Chondrocyte (in vitro differentiated cells): Measurements from ENCODE around the gene DNHD1. TPM values are rescaled to one million over a fixed set of nuclear protein-coding genes. Genes with fewer than 3 reads are reported as not detected.

Experiments used
- DNase-seq: peaks from one replicate; pipeline ENCODE4 v3.0.0; 2021; ENCODE audit warnings: mixed read lengths, low spot score
- H3K27ac Mint-ChIP-seq: one replicate; pipeline ENCODE4 v1.8.0; 2021; ENCODE audit warnings: mild to moderate bottlenecking, moderate library complexity, mixed read lengths; ENCODE audit not compliant: unreplicated experiment
- H3K27me3 Mint-ChIP-seq: 2 replicates; pipeline ENCODE4 v1.8.0; 2021; ENCODE audit warnings: low read depth, mixed read lengths
- H3K36me3 Mint-ChIP-seq: 2 replicates; pipeline ENCODE4 v1.8.0; 2021; ENCODE audit warnings: low read depth, mixed read lengths
- H3K4me1 Mint-ChIP-seq: 2 replicates; pipeline ENCODE4 v1.8.0; 2021; ENCODE audit warnings: low read depth, mild to moderate bottlenecking, mixed read lengths
- H3K4me3 Mint-ChIP-seq: one replicate; pipeline ENCODE4 v1.8.0; 2021; ENCODE audit warnings: mild to moderate bottlenecking, moderate library complexity, mixed read lengths; ENCODE audit not compliant: unreplicated experiment
- H3K9me3 Mint-ChIP-seq: 2 replicates; pipeline ENCODE4 v1.8.0; 2021; ENCODE audit warnings: low read depth, mixed read lengths
- CTCF ChIP-seq: fragments of 200-600 bp; sonication (generic); IDR thresholded peaks from 2 replicates; pipeline ENCODE4 v1.5.0; 2021; ENCODE audit warnings: antibody characterized with exemption, mild to moderate bottlenecking, moderate library complexity
- total RNA-seq: library from RNA; stranded (reverse); gene quantifications from 3 replicates; pipeline ENCODE4 v1.2.1, GENCODE V29; 2021

DNHD1 gene
- total RNA-seq, 1 donor from 2014 or later = 3.8 TPM

GRCh38 chr11:6548121-6548520 lies 51.0 kb downstream of the DNHD1 start:
- no peak for TF ChIP-seq CTCF
- no peak for DNase-seq

GRCh38 chr11:6548641-6549040 lies 51.6 kb downstream of the DNHD1 start:
- H3K36me3 Mint-ChIP-seq = peaks cover 3% of the 10 kb centered on the region
- DNase-seq = no peak
- no peak overlapping the region for H3K4me3 Mint-ChIP-seq
- no peak for TF ChIP-seq CTCF
- H3K27ac Mint-ChIP-seq = no peak overlapping the region
- H3K27me3 Mint-ChIP-seq = no peaks in the 10 kb centered on the region
- H3K4me1 Mint-ChIP-seq = no peaks in the 10 kb centered on the region
- H3K9me3 Mint-ChIP-seq = no peaks in the 10 kb centered on the region

More at GRCh38 chr11:6548121-6548520, 51.0 kb downstream of the DNHD1 start:
- H3K27me3 Mint-ChIP-seq = no peaks in the 10 kb centered on the region
- no peaks in the 10 kb centered on the region for H3K9me3 Mint-ChIP-seq
- no peaks in the 10 kb centered on the region for H3K4me1 Mint-ChIP-seq
- peaks cover 3% of the 10 kb centered on the region for H3K36me3 Mint-ChIP-seq
- H3K4me3 Mint-ChIP-seq = no peak overlapping the region
- no peak overlapping the region for H3K27ac Mint-ChIP-seq

DNA sequence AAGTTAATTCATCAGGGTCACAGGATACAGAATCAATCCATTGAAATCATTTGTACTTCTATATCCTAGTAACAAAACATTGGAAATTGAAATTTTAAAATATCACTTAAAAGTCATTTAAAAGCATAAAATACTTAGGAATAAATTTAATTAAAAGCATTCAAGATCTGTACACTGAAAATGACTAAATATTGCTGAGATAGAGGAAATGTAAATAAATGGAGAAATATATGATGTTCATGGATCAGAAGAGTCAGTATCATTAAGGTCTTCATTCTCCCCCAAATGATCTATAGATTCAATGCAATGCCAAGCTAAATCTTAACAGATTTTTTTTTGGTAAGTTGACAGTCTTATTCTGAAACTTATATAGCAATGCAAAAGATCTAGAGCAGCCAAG lies 56.6 kb downstream of the DNHD1 start:
- Mint-ChIP-seq H3K9me3 (no peaks in the 10 kb centered on the region), H3K27ac (no peak overlapping the region), H3K27me3 (no peaks in the 10 kb centered on the region), H3K4me3 (no peak overlapping the region), H3K4me1 (no peaks in the 10 kb centered on the region), H3K36me3 (no peaks in the 10 kb centered on the region)
- no peak for TF ChIP-seq CTCF
- DNase-seq = no peak

DNA sequence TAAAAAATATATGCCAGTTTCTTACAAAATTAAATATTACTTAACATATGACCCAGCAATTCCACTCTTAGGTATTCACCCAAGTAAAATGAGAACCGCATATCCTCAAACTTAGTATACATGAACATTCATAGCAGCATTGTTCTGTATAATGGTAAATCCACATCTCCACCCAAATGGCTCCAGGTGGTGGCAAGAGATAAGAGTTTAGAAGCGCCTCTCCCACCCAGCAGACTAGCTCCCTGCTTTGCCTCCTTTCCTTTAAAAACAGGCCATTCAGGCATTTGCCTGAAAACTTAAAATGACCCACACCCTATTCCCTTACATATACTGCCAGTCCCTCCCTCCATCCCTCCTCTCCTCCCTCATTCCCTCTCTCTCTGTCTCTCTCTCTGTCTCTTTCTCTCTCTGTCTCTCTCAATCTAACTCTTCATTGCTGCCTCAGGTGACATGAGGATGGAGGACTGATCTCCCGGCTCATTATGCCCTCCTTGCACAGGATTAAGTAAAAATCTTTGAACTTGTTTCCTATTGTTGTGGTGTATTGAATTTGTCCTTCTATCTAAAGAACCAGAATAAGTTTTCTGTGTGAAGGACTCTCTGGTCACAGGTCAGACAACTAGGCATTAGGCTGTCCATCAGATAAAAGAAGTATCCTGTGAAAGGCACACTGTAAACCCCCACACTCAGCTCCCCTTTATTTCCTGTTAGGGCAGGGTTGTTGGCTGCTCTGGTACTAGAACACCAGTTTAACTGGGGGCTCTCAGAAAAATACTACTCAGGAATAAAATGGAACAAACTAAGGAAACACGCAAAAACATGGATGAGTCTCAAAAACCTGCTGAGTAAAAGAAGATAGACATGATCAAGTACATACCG lies 58.0 kb downstream of the DNHD1 start:
- Mint-ChIP-seq H3K36me3 (no peaks in the 10 kb centered on the region), H3K9me3 (no peaks in the 10 kb centered on the region), H3K27ac (no peak overlapping the region), H3K4me1 (no peaks in the 10 kb centered on the region), H3K27me3 (no peaks in the 10 kb centered on the region), H3K4me3 (no peak overlapping the region)
- no peak for TF ChIP-seq CTCF
- DNase-seq = no peak

DNA sequence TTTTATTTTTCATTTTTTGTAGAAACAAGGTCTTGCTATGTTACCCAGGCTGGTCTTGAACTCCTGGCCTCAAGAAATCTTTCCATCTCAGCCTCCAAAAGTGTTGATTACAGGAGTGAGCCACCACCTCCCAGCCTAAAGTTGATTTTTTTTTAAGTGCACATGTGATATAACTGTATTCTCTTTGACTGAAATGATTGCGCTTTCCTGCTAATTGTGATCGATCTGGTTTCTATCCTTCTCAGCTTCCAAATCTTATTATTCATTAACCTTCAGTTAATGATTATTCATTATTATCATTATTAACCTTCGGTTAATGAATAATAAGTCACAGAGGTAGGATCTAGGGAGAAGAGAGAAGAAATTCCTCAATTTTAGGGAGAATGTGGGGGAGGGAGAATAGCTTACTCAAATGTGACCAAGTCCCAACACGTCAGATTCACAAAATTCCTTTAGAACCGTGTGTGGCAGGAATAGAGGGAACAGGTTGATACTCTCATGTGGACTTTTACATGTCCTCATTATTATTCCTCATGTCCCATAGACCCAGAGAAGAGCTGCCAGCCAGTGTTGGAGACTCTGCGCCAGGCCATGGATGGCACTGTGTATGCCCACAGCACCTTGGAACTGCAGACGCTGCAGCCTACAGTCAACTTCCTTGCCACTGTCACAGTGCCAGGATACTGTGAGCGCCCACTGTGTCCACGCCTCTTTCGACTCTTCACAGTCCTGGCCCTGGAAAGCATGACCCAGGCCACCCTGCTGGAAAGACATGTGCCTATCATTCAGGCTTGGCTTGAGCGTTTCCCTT lies 59.3 kb downstream of the DNHD1 start:
- no peak for DNase-seq
- Mint-ChIP-seq H3K27ac (no peak overlapping the region), H3K4me3 (no peak overlapping the region), H3K36me3 (no peaks in the 10 kb centered on the region), H3K9me3 (no peaks in the 10 kb centered on the region), H3K27me3 (no peaks in the 10 kb centered on the region), H3K4me1 (no peaks in the 10 kb centered on the region)
- TF ChIP-seq CTCF = no peak
